Measurements from ENCODE around the gene MCU.
A peak's percentile ranks its signal among the peaks of the same experiment; 100 is the strongest.
"Not testable (repeated sequence)": the region's sequence is repeated elsewhere in the genome, so short reads cannot be mapped to it uniquely, and the experiment has no call there.

Gene MCU

DNA sequence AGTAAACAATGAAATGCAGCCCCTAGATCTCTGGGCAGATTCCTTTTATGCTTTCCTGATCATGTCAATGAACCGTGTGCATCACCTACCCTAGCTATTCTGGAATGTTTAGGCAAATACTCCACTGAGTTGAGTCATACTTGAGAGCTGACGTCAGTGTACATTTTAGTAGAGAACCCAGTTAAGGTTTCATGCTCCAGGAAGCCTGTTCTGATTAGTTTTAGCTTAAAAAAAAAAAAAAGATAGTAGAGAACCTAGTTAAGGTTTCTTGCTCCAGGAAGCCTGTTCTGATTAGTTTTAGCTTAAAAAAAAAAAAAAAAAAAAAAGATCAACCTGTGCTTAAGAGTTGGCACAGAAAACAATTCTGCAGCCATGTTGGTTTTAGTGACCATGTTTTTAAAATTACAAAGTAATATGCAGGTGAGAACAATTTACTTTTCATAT lies 3.7 kb upstream of the MCU start:
- peak; percentile 92 for DNase-seq

DNA sequence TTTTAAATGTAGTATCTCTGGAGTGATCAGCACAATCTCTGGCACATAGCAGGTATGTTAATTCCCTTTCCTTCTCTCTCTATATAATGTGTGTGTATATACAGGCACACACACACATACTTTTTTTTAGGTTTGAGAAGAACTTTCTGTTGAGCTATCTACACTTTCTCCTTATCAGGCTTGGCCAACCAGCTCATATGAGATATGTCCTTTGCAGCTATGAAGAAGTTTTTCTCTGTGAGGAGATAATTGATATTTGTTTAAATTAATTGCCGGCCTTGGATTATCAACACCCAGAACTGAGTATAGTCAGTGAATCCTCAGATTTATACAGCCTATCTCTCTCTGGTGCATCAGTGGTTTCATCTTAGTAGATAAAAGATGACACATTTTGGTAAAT lies 2.3 kb upstream of the MCU start:
- DNase-seq, result no peak

DNA sequence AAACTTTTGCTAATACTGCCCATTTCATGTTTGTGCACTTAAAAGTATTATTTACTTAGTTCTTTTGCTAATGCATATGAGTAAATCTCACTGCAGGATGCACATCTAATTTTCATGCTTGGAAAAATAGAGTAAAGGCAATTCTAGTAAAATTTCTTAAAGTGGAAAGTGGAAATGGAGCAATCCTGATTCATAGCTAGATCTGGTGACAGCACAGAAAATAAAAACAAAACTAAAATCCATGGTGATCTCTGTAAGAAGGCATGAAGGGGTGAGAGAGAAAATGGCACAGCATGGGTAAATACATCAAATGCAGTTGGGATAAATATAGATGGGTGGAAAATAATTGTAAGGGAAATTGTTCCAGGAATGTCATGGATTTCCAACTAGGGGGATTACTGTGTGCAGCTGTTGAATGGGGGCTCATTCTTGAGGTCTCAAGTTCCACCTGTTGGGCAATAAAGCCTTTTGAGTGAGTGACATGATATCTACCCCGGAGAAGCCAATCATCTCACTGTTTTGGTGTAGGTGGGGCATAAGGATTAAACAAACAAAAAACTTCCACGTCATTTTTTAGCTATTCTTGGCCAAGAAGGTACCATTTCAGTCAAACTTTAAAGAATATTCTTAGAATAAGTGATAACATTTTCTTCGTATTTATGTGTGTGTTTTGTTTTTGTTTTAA lies 1.7 kb upstream of the MCU start:
- DNase-seq, result no peak

DNA sequence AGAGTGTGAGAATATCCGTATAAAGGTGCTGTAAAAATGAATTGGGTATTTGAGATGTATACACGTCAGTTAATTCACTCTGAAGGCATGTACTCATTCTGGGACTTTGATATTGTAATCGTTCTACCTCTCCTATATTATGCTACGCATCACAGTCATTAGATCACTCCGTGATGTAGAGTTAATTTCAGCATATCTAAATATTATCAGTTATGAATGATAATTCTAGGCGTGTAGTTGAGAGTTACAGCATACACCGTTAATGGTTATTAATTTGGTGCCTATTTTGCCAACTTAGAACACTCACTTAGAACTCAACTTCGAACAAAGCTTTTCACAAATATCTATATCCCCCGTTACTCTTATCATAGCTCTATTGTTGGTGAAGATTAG lies 477 bp upstream of the MCU start:
- no peak for DNase-seq

DNA sequence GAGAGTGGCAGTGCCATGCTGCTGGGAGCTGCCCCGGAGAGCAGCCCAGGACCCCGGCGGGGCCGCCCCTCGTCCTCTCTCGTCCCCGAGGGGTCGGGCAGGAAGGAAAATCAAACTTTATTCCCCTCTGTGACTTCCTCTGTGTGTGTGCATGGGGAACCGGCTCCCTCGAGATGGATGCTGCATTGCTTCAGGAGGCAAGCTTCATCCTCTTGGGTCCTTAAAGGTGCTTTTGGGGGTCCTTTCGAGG lies 726 bp downstream of the MCU start:
- DNase-seq, result peak; percentile 12

DNA sequence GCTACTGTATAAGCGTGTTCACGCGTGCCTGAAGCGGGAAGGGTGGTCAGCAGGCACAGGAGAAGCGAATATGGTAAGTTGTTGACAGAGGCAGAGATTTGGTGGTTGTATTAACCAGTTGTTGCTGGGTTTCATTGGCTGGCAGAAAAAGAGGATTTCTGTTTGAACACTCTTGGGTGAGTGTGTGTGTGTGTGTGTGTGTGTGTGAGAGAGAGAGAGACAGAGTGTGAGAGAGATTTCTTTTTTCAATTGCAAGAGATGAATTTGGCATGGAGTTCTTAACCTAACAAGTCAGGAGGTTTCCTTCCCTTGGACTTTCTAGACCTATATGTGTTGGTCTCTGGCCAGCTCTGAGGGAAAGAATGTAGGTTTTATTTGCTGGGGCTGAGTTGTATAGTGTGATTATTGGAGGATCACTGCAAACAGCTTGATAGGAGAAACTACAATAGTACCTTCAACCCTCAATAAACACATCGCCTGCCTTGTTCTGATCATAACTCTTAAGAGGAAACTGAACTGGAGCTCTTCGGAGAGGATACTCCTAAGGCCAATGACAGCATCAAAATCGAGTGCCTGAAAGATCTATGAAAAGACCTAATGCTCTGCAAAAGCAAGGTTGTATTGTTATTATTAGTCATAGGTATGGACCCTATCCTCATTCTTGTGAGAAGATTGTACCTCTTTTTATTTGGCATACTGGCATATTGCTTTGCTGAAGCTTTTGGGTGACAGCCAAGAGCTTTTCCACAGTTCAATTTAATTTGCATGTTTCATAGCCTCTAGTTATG lies 1.2 kb downstream of the MCU start:
- peak; percentile 43 for DNase-seq

DNA sequence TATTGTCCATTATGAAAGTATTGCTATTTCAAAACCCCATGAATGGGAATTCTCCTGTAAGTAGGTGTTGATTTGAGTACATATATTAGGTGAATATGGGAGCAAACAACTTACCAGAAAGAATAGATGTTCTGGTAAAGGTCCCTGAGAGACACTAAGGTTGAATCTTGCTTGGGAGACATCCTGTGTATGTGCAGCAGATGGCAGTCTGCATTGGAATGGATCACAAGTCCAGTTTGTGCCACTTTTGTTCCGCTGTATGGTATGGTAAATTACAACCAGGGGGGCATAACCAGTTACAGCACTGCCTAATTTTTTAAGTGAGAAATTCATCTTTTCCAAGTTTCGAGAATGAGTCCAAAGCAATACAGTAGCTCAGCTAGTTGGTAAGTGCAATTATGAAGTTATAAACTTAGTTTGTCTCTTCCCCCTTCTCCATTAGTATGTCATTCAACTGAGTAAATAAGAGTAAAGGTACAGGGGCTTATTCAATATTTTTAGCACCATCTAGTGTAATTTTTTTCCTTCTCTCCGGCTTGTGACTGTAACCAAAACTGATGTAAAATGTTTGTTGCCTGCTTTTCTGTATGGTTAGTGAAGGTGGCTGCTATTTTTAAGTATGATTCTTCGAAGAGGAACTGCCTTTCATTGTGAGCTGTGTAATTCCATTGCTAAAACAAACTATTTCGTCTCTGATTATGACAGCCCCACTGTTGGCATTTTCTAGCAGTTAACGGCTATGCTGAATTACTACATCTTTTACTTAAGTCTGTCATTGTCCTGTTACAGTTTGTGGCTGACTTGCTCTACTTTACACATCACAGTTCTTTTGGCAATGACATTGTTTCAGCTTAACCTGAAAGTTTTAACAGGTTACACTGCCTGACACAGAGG lies 2.8 kb downstream of the MCU start:
- peak; percentile 54 for DNase-seq

DNA sequence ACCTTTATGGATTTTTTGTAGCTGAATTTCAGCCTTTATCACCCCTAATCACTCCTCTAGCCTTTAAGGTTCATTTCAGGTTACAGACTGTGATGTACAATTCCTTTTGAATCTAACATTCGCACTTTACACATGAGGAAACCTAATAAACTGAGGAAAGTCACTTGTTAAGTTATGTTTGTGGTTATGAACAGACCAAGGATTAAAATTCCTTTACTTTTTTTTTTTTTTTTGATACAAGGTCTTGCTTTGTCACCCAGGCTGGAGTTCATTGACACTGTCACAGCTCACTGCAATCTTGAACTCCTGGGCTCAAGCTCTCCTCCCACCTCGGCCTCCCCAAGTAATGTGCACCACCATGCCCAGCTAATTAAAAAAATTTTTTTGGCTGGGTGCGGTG lies 3.6 kb downstream of the MCU start:
- no peak for DNase-seq

DNA sequence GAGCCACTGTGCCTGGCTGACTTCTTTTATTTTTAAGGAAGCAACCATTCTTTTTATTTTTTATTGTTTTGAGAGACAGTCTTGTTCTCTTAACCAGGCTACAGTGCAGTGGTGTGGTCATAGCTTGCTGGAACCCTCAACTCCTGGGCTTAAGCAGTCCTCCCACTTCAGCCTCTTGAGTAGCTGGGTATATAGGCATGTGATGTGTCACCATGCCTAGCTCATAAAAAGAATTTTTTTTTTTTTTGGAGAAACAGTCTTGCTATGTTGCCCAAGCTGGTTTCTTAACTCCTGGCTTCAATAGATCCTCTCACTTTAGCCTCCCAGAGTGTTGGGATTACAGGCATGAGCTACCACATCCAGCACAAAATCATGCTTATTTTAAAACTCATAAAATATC lies 5.8 kb downstream of the MCU start:
- no peak for DNase-seq

DNA sequence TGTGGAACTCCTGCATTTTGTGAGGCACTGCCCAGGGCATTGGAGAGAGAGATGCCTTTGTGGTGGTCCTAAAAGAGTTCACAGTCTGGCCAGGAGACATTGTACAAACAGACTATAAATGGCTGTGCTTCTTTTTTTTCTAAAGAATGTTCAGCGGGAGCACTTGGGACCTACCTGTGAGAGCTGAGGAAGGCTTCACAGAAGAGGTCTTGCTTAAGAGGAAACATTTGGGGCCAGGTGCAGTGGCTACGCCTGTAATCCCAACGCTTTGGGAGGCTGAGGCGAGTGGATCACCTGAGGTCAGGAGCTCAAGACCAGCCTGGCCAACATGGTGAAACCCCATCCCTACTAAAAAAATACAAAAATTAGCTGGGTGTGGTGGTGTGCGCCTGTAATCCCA lies 10.5 kb downstream of the MCU start:
- not testable (repeated sequence) for DNase-seq

DNA sequence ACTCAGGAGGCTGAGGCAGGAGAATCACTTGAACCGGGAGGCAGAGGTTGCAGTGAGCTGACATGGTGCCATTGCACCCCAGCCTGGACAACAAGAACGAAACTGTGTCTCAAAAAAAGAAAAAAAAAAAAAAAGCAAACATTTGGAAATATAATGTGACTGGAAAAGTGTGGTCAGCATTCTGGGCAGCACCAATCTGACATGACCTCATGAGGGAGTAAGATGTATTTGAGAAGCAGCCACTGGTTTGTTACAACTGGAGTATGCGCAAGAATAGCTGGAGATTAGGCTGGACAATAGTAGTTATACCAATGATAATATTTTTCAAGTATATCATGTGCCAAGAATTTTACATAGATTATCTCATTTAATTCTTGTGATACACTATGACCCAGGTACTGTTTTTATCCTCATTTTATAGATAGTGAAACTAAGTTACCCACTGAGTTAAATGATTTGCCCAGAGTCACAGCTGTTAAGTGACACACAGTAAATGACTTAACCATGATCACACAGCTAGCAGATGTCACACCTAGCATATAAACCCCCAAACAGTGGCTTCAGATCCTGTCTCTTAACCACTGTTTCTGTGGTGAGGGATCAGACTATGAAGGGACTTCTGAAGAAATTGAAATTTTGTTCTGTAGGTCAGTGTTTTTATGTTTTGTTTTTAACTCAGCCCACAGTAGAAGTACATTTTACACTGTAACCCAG lies 11.1 kb downstream of the MCU start:
- DNase-seq, result peak; percentile 49

DNA sequence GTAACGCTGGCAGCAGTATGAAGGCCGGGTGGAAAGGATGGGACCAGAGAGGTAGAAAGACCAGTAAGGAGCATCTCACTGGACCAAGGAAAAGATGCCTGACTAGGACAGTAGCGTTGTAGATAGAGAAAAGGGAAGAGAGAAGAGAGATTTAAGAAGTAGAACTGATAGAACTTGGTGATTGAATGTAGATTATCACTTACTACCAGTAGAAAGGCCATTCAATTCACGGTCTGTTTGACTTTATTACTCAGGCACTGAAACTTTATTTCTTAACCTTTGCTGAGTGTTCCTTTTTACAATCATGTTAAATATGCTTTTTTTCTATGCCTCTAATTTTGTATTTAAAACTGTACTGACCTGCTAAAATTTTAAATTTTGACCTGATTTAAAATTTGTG lies 12.2 kb downstream of the MCU start:
- no peak for DNase-seq

DNA sequence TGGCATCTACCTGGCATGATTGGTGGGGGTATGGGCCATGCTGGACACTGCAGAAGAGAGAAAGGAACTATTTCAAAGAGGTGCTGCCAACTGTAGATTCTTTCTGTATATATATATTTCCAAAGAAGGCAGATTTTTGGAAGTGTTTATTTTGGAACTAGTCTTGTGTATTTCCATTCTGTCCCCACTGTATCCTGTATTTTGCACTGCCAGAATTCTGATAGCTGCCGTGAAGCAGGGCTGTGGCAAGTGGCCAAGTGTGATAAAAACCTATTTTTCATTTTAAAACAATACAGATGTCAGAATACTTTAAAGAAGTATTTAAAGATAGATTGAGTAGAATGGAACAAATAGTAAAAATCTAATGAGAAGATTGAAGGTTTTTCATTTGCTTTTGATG lies 17.1 kb downstream of the MCU start:
- peak; percentile 70 for DNase-seq

DNA sequence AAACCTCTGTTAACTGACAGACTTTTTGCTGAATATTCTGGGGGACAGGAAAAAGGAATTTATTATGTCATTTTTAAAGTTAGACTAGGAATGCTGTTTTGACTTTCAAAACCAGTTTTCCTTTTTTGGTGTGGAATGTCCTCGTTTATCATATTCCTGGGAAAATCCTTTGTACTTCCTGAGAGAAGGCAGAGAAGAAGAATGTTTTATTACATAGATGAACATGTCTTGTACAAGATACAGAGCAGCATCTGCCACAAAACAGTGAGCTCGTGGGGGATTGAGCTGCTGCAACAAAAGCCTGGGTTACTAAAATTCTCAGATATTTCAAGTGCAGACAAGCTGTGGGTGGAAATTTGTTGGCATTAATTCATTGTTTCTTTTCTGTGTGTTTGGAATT lies 20.2 kb downstream of the MCU start:
- peak; percentile 85 for DNase-seq

DNA sequence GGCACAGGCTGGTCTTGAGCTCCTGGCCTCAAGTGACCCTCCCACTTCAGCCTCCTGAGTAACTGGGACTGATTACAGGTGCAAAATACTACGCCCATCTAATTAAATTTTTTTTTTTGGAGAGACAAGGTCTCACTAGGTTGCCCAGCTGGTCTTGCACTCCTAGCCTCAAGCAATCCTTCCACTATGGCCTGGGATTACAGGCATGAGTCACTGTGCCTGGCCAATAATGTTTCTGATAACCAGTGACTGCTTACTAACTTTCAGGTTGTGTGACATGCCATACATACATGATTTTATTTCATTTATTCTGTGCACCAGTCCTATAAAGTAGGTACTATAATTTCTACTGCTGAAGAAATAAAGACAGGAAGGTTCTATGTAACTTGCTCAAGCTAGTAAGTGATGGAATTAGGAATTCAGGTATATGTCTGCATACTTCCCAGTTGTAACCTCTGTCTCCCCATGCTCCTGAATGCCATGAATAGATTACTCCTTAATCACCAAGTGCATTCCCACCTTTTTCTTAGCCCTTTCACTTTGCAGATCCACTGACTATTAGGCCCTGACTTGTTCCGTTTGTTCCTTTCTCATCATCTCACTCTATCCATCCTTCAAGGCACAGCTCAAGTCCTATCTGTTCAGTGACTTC lies 28.1 kb downstream of the MCU start:
- DNase-seq, result no peak

DNA sequence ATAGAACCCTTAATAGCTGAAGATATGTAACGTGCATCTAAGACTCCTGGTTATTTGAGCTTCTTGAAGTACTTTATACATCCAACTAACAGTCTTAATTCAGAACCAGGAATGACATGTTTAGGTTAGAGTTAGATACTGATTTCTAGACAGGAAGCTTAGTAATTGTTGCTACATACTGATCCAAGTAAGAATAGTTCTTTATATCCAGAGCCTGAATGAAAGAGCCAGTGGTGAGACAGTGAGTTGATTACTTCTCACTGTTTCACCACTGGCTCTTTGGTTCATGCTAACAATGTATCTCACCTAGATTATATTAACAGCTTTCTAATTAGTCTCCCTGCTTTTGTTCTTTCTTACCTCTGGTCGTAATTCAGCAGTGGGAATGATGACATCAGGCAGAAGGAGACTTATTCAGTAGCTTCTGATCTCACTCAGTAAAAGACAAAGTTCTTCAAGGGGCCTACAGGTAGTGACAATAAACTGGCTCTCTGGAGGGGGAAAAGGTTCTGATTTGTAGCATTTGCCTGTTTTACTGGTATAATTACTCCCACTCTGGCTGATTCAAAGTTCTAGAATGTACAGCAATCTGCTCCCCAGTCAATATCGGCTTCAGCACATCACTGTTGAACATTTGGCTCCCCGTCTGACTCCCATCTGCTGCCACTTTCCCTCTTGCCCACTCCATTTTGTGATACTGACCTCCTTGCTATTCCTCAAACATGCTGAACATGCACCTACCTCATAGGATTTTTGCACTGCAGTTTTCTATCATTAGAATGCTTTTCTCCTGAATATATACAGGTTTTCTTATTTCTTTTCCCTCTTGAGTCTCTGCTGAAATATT lies 29.1 kb downstream of the MCU start:
- no peak for DNase-seq

DNA sequence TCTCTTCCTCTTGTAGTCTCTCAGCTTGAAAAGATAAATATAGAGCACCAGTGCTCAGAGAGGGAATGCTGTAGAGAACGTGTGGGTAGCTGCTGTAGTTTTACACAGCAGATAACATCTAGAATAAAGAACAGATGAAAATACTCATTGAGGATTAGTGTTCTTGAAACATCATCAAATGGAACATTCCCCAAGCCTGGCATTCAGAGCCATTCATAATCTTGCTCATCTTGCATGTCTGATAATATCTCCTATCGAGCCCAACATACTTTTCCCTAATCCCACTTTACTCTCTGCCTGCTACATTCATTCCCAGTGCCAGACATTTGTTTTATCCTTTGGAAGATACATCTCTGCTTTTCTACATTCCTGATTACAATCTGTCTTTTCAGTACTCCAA lies 35.2 kb downstream of the MCU start:
- peak; percentile 81 for DNase-seq

DNA sequence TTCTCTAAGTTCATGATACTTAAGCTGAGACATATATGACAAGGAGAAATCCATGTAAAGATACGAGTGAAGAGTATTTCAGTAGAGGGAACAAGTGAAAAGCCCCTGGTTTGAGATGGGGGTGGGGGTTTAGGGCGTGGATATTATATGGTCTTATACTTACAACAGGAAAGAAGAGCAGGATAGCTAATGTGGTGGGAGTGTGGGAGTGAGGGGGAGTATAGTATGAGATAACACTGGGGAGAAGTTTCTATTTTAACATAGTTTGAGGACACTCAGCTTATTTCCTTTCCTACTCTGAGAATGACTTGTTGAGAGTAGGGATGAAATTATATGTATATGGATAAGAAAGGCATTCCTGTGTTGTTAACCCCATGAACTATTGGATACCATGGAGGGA lies 36.5 kb downstream of the MCU start:
- no peak for DNase-seq

DNA sequence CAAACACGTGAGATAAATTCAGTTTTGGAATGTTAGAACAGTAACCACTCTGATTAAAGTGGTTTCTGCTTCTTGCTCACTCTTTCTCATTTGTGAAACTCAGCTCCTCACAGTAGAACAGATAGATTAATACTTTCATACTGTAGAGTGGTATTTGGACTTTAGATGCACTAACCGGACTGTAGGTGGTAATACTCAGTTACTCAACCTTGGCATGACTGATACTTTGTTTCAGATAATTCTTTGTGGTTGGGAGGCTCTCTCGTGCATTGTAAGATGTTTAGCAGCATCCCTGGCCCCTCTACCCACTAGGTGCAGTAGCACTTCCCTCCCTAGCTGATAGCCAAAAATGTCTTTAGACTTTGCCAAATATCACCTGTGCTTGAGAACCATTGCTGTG lies 37.6 kb downstream of the MCU start:
- no peak for DNase-seq

DNA sequence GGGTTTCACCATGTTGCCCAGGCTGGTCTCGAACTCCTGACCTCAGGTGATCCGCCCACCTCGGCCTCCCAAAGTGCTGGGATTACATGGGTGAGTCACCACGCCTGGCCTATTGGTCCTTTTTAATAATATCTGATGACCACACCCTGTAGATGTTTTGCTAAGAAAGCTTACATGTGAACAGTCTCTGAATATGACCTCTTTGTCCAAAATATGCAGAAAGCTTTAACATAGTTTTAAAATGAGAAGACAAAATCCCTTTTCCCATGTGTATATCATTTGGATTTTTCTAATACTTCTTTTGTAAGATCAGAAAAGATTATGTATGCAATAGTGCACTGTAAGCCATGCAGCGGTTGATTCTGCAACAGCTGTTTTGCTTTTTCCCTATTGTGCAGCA lies 38.5 kb downstream of the MCU start:
- DNase-seq, result peak; percentile 79

DNA sequence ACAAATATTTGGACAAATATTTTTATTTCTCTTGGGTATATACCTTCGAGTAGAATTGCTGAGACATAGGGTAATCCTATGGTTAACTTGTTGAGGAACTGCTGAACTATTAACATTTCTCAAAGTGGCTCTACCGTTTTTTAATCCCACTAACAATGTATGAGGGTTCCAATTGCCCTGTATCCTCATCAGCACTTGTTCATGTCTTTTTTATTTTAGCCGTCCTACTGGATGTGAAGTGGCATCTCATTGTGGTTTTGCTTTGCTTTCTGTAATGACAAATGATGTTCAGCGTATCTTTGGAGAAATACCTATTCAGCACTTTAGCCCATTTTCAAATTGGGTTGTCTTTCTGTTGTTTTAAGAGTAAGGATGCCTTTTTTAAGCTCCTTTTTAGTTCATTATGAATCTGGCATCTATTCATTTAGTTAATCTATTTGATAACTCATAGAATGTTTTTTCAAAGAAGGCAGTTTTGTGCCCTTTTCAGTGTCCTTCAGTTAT lies 40.0 kb downstream of the MCU start:
- DNase-seq, result no peak

DNA sequence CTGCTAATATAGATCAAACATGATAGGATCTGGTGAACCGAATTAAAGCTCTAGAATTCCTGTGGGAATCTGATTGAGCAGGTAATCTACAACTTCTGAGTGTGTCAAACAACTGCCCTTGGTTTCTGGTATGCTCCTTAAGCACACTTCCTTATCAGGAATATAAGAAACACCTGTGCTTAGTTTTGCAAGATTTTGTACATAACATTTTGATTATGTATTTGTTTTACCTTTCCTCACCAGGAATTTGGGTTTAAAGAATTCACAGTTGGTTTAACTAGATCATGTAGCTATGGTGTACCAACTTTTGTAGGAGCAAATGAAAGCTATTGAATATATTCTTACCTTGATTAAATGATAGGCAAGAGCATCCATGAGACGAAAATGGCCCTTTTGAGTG lies 40.6 kb downstream of the MCU start:
- no peak for DNase-seq

Data from fibroblast of skin of right biceps (primary cell).